ENCODE measurements around the gene HSF2.
"Not testable (repeated sequence)": the region's sequence is repeated elsewhere in the genome, so short reads cannot be mapped to it uniquely, and the experiment has no call there.

HSF2 gene

GRCh38 chr6:122452509-122452908 is 53.1 kb downstream of the HSF2 start:
- DNase-seq (ENCODE audit: low read depth in 2 of 3, low spot score in 2 of 3): no peak

GRCh38 chr6:122454673-122455072 is 55.2 kb downstream of the HSF2 start:
- no peak for DNase-seq (ENCODE audit: low read depth in 2 of 3, low spot score in 2 of 3)

- not testable (repeated sequence) for DNase-seq (ENCODE audit: low read depth in 2 of 3, low spot score in 2 of 3)
Measured at GRCh38 chr6:122455116-122455515, 55.7 kb downstream of the HSF2 start.

- no peak for DNase-seq (ENCODE audit: low read depth in 2 of 3, low spot score in 2 of 3)
Measured at GRCh38 chr6:122458087-122458486, 58.6 kb downstream of the HSF2 start.

GRCh38 chr6:122459240-122459639 is 59.8 kb downstream of the HSF2 start:
- no peak for DNase-seq (ENCODE audit: low read depth in 2 of 3, low spot score in 2 of 3)

GRCh38 chr6:122459865-122460416 is 60.5 kb downstream of the HSF2 start:
- DNase-seq (ENCODE audit: low read depth in 2 of 3, low spot score in 2 of 3): not testable (repeated sequence)

GRCh38 chr6:122461885-122462284 is 62.4 kb downstream of the HSF2 start:
- DNase-seq (ENCODE audit: low read depth in 2 of 3, low spot score in 2 of 3): no peak

- DNase-seq (ENCODE audit: low read depth in 2 of 3, low spot score in 2 of 3): peak; percentile 71 to 79 (median 77)
Measured at GRCh38 chr6:122471107-122472021, 71.9 kb downstream of the HSF2 start, which contains the start of gene SERINC1. Gene SERINC1, minus strand, starts transcription at chr6:122471807. Its CDS starts 70 bp downstream, at chr6:122471737.

GRCh38 chr6:122472022-122472340 is 72.5 kb downstream of the HSF2 start:
- DNase-seq (ENCODE audit: low read depth in 2 of 3, low spot score in 2 of 3): no peak

- no peak for DNase-seq (ENCODE audit: low read depth in 2 of 3, low spot score in 2 of 3)
Measured at GRCh38 chr6:122476131-122476530, 76.7 kb downstream of the HSF2 start.

GRCh38 chr6:122482750-122483080 is 83.3 kb downstream of the HSF2 start:
- no peak for DNase-seq (ENCODE audit: low read depth in 2 of 3, low spot score in 2 of 3)

All from activated CD8-positive, alpha-beta memory T cell treated with anti-CD3 and anti-CD28 coated beads for 48 hours (primary cell).